A673 (cell line): ENCODE measurements around the gene ZBTB2. TPM values are rescaled to one million over a fixed set of nuclear protein-coding genes. Genes with fewer than 3 reads are reported as not detected.
A peak's percentile ranks its signal among the peaks of the same experiment; 100 is the strongest.
"Not testable (repeated sequence)": the region's sequence is repeated elsewhere in the genome, so short reads cannot be mapped to it uniquely, and the experiment has no call there.

ENCODE experiments used
- BruUV-seq: library from RNA; stranded (reverse); fragments of 400-500 nt; replicated peaks from 2 replicates; lab custom pipeline; 2021; lab: Mats Ljungman, UMichigan
- CTCF ChIA-PET: fragments of 300-600 bp; sonication (Branson Sonifier 250); formaldehyde crosslinking; loops from one replicate; lab custom pipeline; 2022; ENCODE audit warnings: antibody characterized with exemption; lab: Charles Lee
- POLR2A ChIA-PET: fragments of 300-600 bp; sonication (Branson Sonifier 250); formaldehyde crosslinking; loops from one replicate; lab custom pipeline; 2022; ENCODE audit warnings: antibody characterized with exemption; ENCODE audit not compliant: low non-redundant PET; lab: Charles Lee
- DNase-seq: peaks from one replicate; pipeline ENCODE4 v3.0.0-alpha.2; 2015; ENCODE audit warnings: low spot score
- H3K27ac ChIP-seq: fragments of 200-600 bp; sonication (generic); 2 replicates; pipeline ENCODE4 v1.5.1; 2016; ENCODE audit warnings: mixed run types, low read depth, mild to moderate bottlenecking, mixed read lengths, antibody characterized with exemption, low read length; ENCODE audit not compliant: poor library complexity, severe bottlenecking
- H3K27me3 ChIP-seq: fragments of 200-600 bp; sonication (generic); replicated peaks from 2 replicates; pipeline ENCODE4 v1.6.1; 2017; ENCODE audit warnings: mixed run types, low read depth, mild to moderate bottlenecking, mixed read lengths, antibody characterized with exemption, low read length; ENCODE audit not compliant: insufficient read depth, poor library complexity
- H3K36me3 ChIP-seq: fragments of 200-600 bp; sonication (generic); 2 replicates; pipeline ENCODE4 v1.6.1; 2016; ENCODE audit warnings: mixed run types, mild to moderate bottlenecking, mixed read lengths, antibody characterized with exemption, low read length; ENCODE audit not compliant: insufficient read depth, poor library complexity, severe bottlenecking
- H3K4me1 ChIP-seq: fragments of 200-600 bp; sonication (generic); 2 replicates; pipeline ENCODE4 v1.6.1; 2017; ENCODE audit warnings: mixed run types, mild to moderate bottlenecking, mixed read lengths, antibody characterized with exemption, low read length; ENCODE audit not compliant: insufficient read depth, poor library complexity, severe bottlenecking
- H3K4me3 ChIP-seq: fragments of 200-600 bp; sonication (generic); 2 replicates; pipeline ENCODE4 v1.5.1; 2016; ENCODE audit warnings: low read depth, mixed run types, mild to moderate bottlenecking, mixed read lengths, low read length; ENCODE audit not compliant: poor library complexity, severe bottlenecking
- H3K9me3 ChIP-seq: fragments of 200-600 bp; sonication (generic); 2 replicates; pipeline ENCODE4 v1.6.1; 2016; ENCODE audit warnings: mixed run types, low read depth, mild to moderate bottlenecking, mixed read lengths, antibody characterized with exemption, low read length; ENCODE audit not compliant: poor library complexity, severe bottlenecking
- EZH2 ChIP-seq: fragments of 200-600 bp; sonication (generic); IDR thresholded peaks from 2 replicates; pipeline ENCODE4 v1.6.1; 2017; ENCODE audit warnings: borderline replicate concordance, low read depth, mild to moderate bottlenecking, mixed read lengths, antibody characterized with exemption, low read length; ENCODE audit not compliant: poor library complexity, severe bottlenecking
- intact Hi-C: fragments of 100-400 bp; cut with micrococcal nuclease; formaldehyde crosslinking; loops from one replicate; pipeline ENCODE4 v1.10.0; 2022; ENCODE audit not compliant: unreplicated experiment
- total RNA-seq: library from RNA; stranded (reverse); gene quantifications from 2 replicates; pipeline ENCODE4 v1.2.3, GENCODE V29; 2021
- TF ChIP-seq, protein P1 (sequence below): fragments of 300-800, 200-600 bp; sonication (generic); conservative IDR thresholded peaks from 2 replicates; pipeline ENCODE4 v1.5.1; 2017; ENCODE audit warnings: low read depth, mild to moderate bottlenecking, antibody characterized with exemption, low read length, moderate library complexity, mixed read lengths

ZBTB2 gene
- total RNA-seq, 1 experiment from 2014 or later: 24.0 TPM

- H3K4me3 ChIP-seq: no peak overlapping the region
- H3K27ac ChIP-seq: no peak overlapping the region
- ChIA-PET POLR2A (no interaction called here), CTCF (no interaction called here)
- H3K36me3 ChIP-seq: no peaks in the 10 kb centered on the region
- TF ChIP-seq, protein P1, sequence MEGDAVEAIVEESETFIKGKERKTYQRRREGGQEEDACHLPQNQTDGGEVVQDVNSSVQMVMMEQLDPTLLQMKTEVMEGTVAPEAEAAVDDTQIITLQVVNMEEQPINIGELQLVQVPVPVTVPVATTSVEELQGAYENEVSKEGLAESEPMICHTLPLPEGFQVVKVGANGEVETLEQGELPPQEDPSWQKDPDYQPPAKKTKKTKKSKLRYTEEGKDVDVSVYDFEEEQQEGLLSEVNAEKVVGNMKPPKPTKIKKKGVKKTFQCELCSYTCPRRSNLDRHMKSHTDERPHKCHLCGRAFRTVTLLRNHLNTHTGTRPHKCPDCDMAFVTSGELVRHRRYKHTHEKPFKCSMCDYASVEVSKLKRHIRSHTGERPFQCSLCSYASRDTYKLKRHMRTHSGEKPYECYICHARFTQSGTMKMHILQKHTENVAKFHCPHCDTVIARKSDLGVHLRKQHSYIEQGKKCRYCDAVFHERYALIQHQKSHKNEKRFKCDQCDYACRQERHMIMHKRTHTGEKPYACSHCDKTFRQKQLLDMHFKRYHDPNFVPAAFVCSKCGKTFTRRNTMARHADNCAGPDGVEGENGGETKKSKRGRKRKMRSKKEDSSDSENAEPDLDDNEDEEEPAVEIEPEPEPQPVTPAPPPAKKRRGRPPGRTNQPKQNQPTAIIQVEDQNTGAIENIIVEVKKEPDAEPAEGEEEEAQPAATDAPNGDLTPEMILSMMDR: no peak
- TF ChIP-seq EZH2: no peak
- peaks cover 30% of the 10 kb centered on the region for H3K4me1 ChIP-seq
- no peaks in the 10 kb centered on the region for H3K9me3 ChIP-seq
- DNase-seq: no peak
- H3K27me3 ChIP-seq: no peaks in the 10 kb centered on the region
- BruUV-seq: no TSS peak
- intact Hi-C loops: no loop called here
Observed at GRCh38 chr6:151384151-151384550, 7.2 kb downstream of the ZBTB2 start.

- H3K36me3 ChIP-seq, H3K9me3 ChIP-seq, DNase-seq, H3K4me3 ChIP-seq, H3K27me3 ChIP-seq, intact Hi-C loops, BruUV-seq, POLR2A ChIA-PET, H3K27ac ChIP-seq, CTCF ChIA-PET: not testable (repeated sequence)
- H3K4me1 ChIP-seq: peaks cover 24% of the 10 kb centered on the region
Observed at GRCh38 chr6:151382631-151383030, 8.7 kb downstream of the ZBTB2 start.

- BruUV-seq: no TSS peak
- H3K4me1 ChIP-seq: peaks cover 24% of the 10 kb centered on the region
- no peak for DNase-seq
- H3K27me3 ChIP-seq: no peaks in the 10 kb centered on the region
- no peak for TF ChIP-seq EZH2
- TF ChIP-seq, protein P1: no peak
- CTCF ChIA-PET: no interaction called here
- no peak overlapping the region for H3K27ac ChIP-seq
- no peaks in the 10 kb centered on the region for H3K36me3 ChIP-seq
- POLR2A ChIA-PET: no interaction called here
- no peak overlapping the region for H3K4me3 ChIP-seq
- H3K9me3 ChIP-seq: no peaks in the 10 kb centered on the region
- intact Hi-C loops: no loop called here
Observed at GRCh38 chr6:151381722-151382121, 9.6 kb downstream of the ZBTB2 start.

- DNase-seq: no peak
- CTCF ChIA-PET: no interaction called here
- no peaks in the 10 kb centered on the region for H3K27me3 ChIP-seq
- POLR2A ChIA-PET: no interaction called here
- no peaks in the 10 kb centered on the region for H3K36me3 ChIP-seq
- peak overlapping the region; percentile 16 for H3K27ac ChIP-seq
- H3K4me3 ChIP-seq: no peak overlapping the region
- intact Hi-C loops: no loop called here
- H3K9me3 ChIP-seq: no peaks in the 10 kb centered on the region
- TF ChIP-seq, protein P1: no peak
- TF ChIP-seq EZH2: no peak
- peaks cover 24% of the 10 kb centered on the region for H3K4me1 ChIP-seq
- no TSS peak for BruUV-seq
Observed at GRCh38 chr6:151380848-151381205, 10.5 kb downstream of the ZBTB2 start.
